PC-3 (cell line): ENCODE data around the gene DUSP6. TPM values are rescaled to one million over a fixed set of nuclear protein-coding genes. Genes with fewer than 3 reads are reported as not detected.

Source experiments
- ATAC-seq: fragments of 200-7000 bp; cut with Tn5 transposase; 2 replicates; pipeline ENCODE4 v1.9.1; 2020; ENCODE audit warnings: mild to moderate bottlenecking, moderate library complexity
- BruUV-seq: library from RNA; stranded (reverse); fragments of 400-500 nt; replicated peaks from 2 replicates; lab custom pipeline; 2021; lab: Mats Ljungman, UMichigan
- CTCF ChIA-PET: fragments of 300-600 bp; sonication (Branson Sonifier 250); formaldehyde crosslinking; loops from one replicate; lab custom pipeline; 2022; ENCODE audit warnings: antibody characterized with exemption; lab: Charles Lee
- POLR2A ChIA-PET: fragments of 300-600 bp; sonication (Branson Sonifier 250); formaldehyde crosslinking; loops from one replicate; lab custom pipeline; 2022; ENCODE audit warnings: antibody characterized with exemption; ENCODE audit not compliant: unreplicated experiment; lab: Charles Lee
- DNase-seq: peaks from one replicate; pipeline ENCODE4 v3.0.0-alpha.2; 2015
- H2AFZ ChIP-seq: fragments of 300-600 bp; sonication (generic); 2 replicates; pipeline ENCODE4 v1.6.0; 2016; ENCODE audit warnings: antibody characterized with exemption, low read length
- H3F3A ChIP-seq: fragments of 300-600 bp; sonication (generic); one replicate; pipeline ENCODE4 v1.6.0; 2017; ENCODE audit warnings: antibody characterized with exemption, low read length, control low read depth, mild to moderate bottlenecking; ENCODE audit not compliant: unreplicated experiment
- H3K27ac ChIP-seq: fragments of 300-600 bp; sonication (generic); 2 replicates; pipeline ENCODE4 v1.5.1; 2016; ENCODE audit warnings: mild to moderate bottlenecking, low read length
- H3K27me3 ChIP-seq: fragments of 300-600 bp; sonication (generic); 2 replicates; pipeline ENCODE4 v1.6.1; 2016; ENCODE audit warnings: low read length, mixed read lengths
- H3K36me3 ChIP-seq: fragments of 300-600 bp; sonication (generic); 2 replicates; pipeline ENCODE4 v1.6.1; 2016; ENCODE audit warnings: low read depth, mixed run types, low read length, mixed read lengths
- H3K4me1 ChIP-seq: fragments of 300-600 bp; sonication (generic); 2 replicates; pipeline ENCODE4 v1.5.1; 2016; ENCODE audit warnings: low read length; ENCODE audit not compliant: insufficient read depth
- H3K4me2 ChIP-seq: fragments of 300-600 bp; sonication (generic); 2 replicates; pipeline ENCODE4 v1.6.0; 2016; ENCODE audit warnings: low read length
- H3K4me3 ChIP-seq: fragments of 300-600 bp; sonication (generic); 2 replicates; pipeline ENCODE4 v1.5.1; 2016; ENCODE audit warnings: mild to moderate bottlenecking, low read length, mixed read lengths
- H3K79me2 ChIP-seq: fragments of 300-600 bp; sonication (generic); 2 replicates; pipeline ENCODE4 v1.6.1; 2017; ENCODE audit warnings: low read length, mixed read lengths
- H3K9ac ChIP-seq: fragments of 300-600 bp; sonication (generic); 2 replicates; pipeline ENCODE4 v1.6.0; 2016; ENCODE audit warnings: mild to moderate bottlenecking, low read length
- H3K9me2 ChIP-seq: fragments of 300-600 bp; sonication (generic); replicated peaks from 2 replicates; pipeline ENCODE4 v1.6.1; 2016; ENCODE audit warnings: mixed run types, low read length, mixed read lengths
- H3K9me3 ChIP-seq: fragments of 300-600 bp; sonication (generic); 2 replicates; pipeline ENCODE4 v1.6.1; 2016; ENCODE audit warnings: low read length, mixed read lengths
- H4K20me1 ChIP-seq: fragments of 300-600 bp; sonication (generic); 2 replicates; pipeline ENCODE4 v1.6.1; 2016; ENCODE audit warnings: low read length, mixed read lengths
- CTCF ChIP-seq: fragments of 300-600 bp; sonication (generic); conservative IDR thresholded peaks from 2 replicates; pipeline ENCODE4 v1.5.1; 2017; ENCODE audit warnings: antibody characterized with exemption, low read depth, mild to moderate bottlenecking, low read length
- EZH2 ChIP-seq: fragments of 300-600 bp; sonication (generic); IDR thresholded peaks from one replicate; pipeline ENCODE4 v1.6.1; 2017; ENCODE audit warnings: antibody characterized with exemption, mild to moderate bottlenecking, low read length; ENCODE audit not compliant: unreplicated experiment
- EZH2phosphoT487 ChIP-seq: fragments of 300-600 bp; sonication (generic); IDR thresholded peaks from 2 replicates; pipeline ENCODE4 v1.6.1; 2018; ENCODE audit warnings: mild to moderate bottlenecking, antibody characterized with exemption, low read length, borderline replicate concordance
- intact Hi-C: fragments of 100-400 bp; cut with micrococcal nuclease; formaldehyde crosslinking; loops from 2 replicates; pipeline ENCODE4 v1.9.0; 2023
- total RNA-seq: library from RNA; depleted of rRNA; stranded (reverse); fragments of >200 nt; gene quantifications from 2 replicates; pipeline ENCODE4 v1.2.3, GENCODE V29; 2014

The DUSP6 gene
- total RNA-seq, 1 experiment from 2014 or later: 244 TPM

GRCh38 chr12:89323568-89324218, 28.6 kb downstream of the DUSP6 start:
- no peaks in the 10 kb centered on the region for H3K79me2 ChIP-seq
- no peak for DNase-seq
- CTCF ChIA-PET: interaction anchor here (0.6 kb wide), 1 partner anchor 189 kb away, joined by 9 read pairs; no protein-coding TSS in a partner anchor
- H2AFZ ChIP-seq: no peak overlapping the region
- intact Hi-C loops: no loop called here
- no peaks in the 10 kb centered on the region for H3K9me3 ChIP-seq
- no peak overlapping the region for H3K9ac ChIP-seq
- H4K20me1 ChIP-seq: no peaks in the 10 kb centered on the region
- no peaks in the 10 kb centered on the region for H3K36me3 ChIP-seq
- no peak overlapping the region for H3K4me3 ChIP-seq
- no peaks in the 10 kb centered on the region for H3K4me1 ChIP-seq
- no peak overlapping the region for H3K27ac ChIP-seq
- no peak for ATAC-seq
- no peaks in the 10 kb centered on the region for H3K9me2 ChIP-seq
- no TSS peak for BruUV-seq
- POLR2A ChIA-PET: no interaction called here
- no peaks in the 10 kb centered on the region for H3F3A ChIP-seq
- TF ChIP-seq EZH2 (no peak), CTCF (no peak), EZH2phosphoT487 (no peak)
- H3K27me3 ChIP-seq: no peaks in the 10 kb centered on the region
- H3K4me2 ChIP-seq: no peak overlapping the region

- Histone ChIP-seq H3K9me3 (no peaks in the 10 kb centered on the region), H3K4me1 (no peaks in the 10 kb centered on the region), H4K20me1 (no peaks in the 10 kb centered on the region), H3K79me2 (no peaks in the 10 kb centered on the region), H3K4me3 (no peak overlapping the region), H3K27ac (no peak overlapping the region), H3K9ac (no peak overlapping the region), H3K9me2 (no peaks in the 10 kb centered on the region), H3K36me3 (no peaks in the 10 kb centered on the region), H3K4me2 (no peak overlapping the region), H3K27me3 (no peaks in the 10 kb centered on the region), H3F3A (no peaks in the 10 kb centered on the region), H2AFZ (no peak overlapping the region)
- ChIA-PET CTCF (no interaction called here), POLR2A (no interaction called here)
- BruUV-seq: no TSS peak
- ATAC-seq (no peak), DNase-seq (no peak)
- intact Hi-C loops: no loop called here
- no peak for TF ChIP-seq EZH2
- no peak for TF ChIP-seq CTCF
- no peak for TF ChIP-seq EZH2phosphoT487
These were observed 31.6 kb downstream of the DUSP6 start for GRCh38 chr12:89320735-89321134.

- H3F3A ChIP-seq: no peaks in the 10 kb centered on the region
- H2AFZ ChIP-seq: no peak overlapping the region
- TF ChIP-seq EZH2phosphoT487 (no peak), EZH2 (no peak), CTCF (no peak)
- H3K27me3 ChIP-seq: no peaks in the 10 kb centered on the region
- intact Hi-C loops: no loop called here
- no peak overlapping the region for H3K9ac ChIP-seq
- H3K4me1 ChIP-seq: no peaks in the 10 kb centered on the region
- no peak overlapping the region for H3K4me3 ChIP-seq
- no peaks in the 10 kb centered on the region for H3K36me3 ChIP-seq
- no peaks in the 10 kb centered on the region for H4K20me1 ChIP-seq
- DNase-seq: no peak
- no peak for ATAC-seq
- BruUV-seq: no TSS peak
- H3K79me2 ChIP-seq: no peaks in the 10 kb centered on the region
- no peak overlapping the region for H3K4me2 ChIP-seq
- H3K9me3 ChIP-seq: no peaks in the 10 kb centered on the region
- H3K9me2 ChIP-seq: no peaks in the 10 kb centered on the region
- CTCF ChIA-PET: no interaction called here
- H3K27ac ChIP-seq: no peak overlapping the region
- POLR2A ChIA-PET: no interaction called here
These were observed 32.7 kb downstream of the DUSP6 start for GRCh38 chr12:89319606-89320005.
